Measurements from ENCODE around the gene KLHL34. TPM values are rescaled to one million over a fixed set of nuclear protein-coding genes. Genes with fewer than 3 reads are reported as not detected.

KLHL34 gene
- total and polyA plus RNA-seq, 2 experiments from 2014 or later, result 0.81 to 1.1 TPM

DNA sequence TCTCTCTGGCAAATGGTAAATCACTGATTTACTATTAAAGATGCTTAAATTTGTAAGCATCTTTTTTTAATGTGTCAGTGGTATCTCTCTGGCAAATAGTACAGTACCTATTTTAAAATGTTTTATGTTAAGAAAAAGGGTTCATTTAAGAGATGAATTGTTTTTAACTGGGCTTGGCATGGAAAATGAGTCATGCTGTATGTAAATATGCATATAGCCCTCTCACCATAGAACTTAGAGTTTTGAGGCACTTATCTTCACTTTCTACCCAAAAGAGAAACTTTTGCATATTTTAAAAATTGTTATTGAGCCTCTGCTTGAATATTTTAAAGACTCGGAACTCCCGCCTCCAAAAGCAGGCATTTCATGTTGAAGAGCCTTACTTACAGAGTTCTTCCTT is 37.9 kb downstream of the KLHL34 start (continued):
- TF ChIP-seq ZNF331 (CRISPR knock-in tag; IDR thresholded peaks at IDR 0.05; ENCODE audit: low read depth) (no peak), ZNF114 (CRISPR knock-in tag; IDR thresholded peaks at IDR 0.05) (no peak), NANOG (IDR thresholded peaks at IDR 0.05; ENCODE audit: borderline replicate concordance) (no peak), JUNB (IDR thresholded peaks at IDR 0.05; ENCODE audit: unreplicated experiment) (no peak), STAT1 (IDR thresholded peaks at IDR 0.05; ENCODE audit: unreplicated experiment) (no peak)
- TF ChIP-seq, protein P1, sequence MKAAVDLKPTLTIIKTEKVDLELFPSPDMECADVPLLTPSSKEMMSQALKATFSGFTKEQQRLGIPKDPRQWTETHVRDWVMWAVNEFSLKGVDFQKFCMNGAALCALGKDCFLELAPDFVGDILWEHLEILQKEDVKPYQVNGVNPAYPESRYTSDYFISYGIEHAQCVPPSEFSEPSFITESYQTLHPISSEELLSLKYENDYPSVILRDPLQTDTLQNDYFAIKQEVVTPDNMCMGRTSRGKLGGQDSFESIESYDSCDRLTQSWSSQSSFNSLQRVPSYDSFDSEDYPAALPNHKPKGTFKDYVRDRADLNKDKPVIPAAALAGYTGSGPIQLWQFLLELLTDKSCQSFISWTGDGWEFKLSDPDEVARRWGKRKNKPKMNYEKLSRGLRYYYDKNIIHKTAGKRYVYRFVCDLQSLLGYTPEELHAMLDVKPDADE (IDR thresholded peaks at IDR 0.05), result no peak
- TF ChIP-seq, protein P2, sequence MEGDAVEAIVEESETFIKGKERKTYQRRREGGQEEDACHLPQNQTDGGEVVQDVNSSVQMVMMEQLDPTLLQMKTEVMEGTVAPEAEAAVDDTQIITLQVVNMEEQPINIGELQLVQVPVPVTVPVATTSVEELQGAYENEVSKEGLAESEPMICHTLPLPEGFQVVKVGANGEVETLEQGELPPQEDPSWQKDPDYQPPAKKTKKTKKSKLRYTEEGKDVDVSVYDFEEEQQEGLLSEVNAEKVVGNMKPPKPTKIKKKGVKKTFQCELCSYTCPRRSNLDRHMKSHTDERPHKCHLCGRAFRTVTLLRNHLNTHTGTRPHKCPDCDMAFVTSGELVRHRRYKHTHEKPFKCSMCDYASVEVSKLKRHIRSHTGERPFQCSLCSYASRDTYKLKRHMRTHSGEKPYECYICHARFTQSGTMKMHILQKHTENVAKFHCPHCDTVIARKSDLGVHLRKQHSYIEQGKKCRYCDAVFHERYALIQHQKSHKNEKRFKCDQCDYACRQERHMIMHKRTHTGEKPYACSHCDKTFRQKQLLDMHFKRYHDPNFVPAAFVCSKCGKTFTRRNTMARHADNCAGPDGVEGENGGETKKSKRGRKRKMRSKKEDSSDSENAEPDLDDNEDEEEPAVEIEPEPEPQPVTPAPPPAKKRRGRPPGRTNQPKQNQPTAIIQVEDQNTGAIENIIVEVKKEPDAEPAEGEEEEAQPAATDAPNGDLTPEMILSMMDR (conservative IDR thresholded peaks at IDR 0.05; ENCODE audit: low read depth in 2 of 2), result no peak

DNA sequence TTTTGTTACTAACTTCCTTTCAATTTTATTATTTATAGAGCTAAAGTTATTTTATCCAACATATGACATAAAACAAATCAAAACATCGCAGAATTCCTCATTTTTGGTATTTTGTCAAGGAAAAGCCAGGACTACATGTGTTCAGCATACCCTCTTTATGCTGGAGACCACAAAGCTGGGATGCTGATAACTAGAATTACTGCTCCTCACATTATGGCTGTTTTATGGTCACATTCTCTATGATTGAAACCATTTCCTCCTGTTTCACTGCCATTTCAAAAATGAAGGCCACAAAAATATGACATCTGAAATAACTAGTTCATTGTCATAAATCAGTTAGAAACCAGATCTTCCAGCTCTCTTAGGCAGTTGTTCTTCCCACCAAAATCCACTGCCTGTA is 41.7 kb downstream of the KLHL34 start:
- Histone ChIP-seq H3K4me3 (no peak overlapping the region), H4K20me1 (replicated peaks; ENCODE audit: insufficient read depth) (no peaks in the 10 kb centered on the region), H3K27ac (ENCODE audit: low read depth) (no peak overlapping the region), H3K79me2 (replicated peaks; ENCODE audit: insufficient read depth) (no peaks in the 10 kb centered on the region), H3F3A (replicated peaks; ENCODE audit: low read depth) (no peaks in the 10 kb centered on the region), H2AFZ (no peak overlapping the region), H3K4me1 (ENCODE audit: insufficient read depth) (peaks cover 4% of the 10 kb centered on the region; the same call in 1 of the 2 replicates), H3K27me3 (ENCODE audit: insufficient read depth) (no peaks in the 10 kb centered on the region), H3K36me3 (ENCODE audit: insufficient read depth) (no peaks in the 10 kb centered on the region), H3K4me2 (no peak overlapping the region), H3K9me2 (ENCODE audit: insufficient read depth) (no peaks in the 10 kb centered on the region)
- DNase-seq (ENCODE audit: low spot score), result no peak
- Mint-ChIP-seq H3K27ac (no peak overlapping the region), H3K4me1 (no peaks in the 10 kb centered on the region; the same call in 2 of the 3 replicates), H3K9me3 (no peaks in the 10 kb centered on the region), H3K27me3 (ENCODE audit: insufficient read depth, low read depth, poor library complexity) (no peaks in the 10 kb centered on the region), H3K36me3 (ENCODE audit: low read depth) (no peaks in the 10 kb centered on the region), H3K4me3 (no peak overlapping the region)
- ATAC-seq, result no peak
- TF ChIP-seq STAT1 (IDR thresholded peaks at IDR 0.05; ENCODE audit: unreplicated experiment), result no peak
- TF ChIP-seq POLR2AphosphoS5 (IDR thresholded peaks at IDR 0.05; ENCODE audit: low read depth), result no peak
- TF ChIP-seq, protein P3, sequence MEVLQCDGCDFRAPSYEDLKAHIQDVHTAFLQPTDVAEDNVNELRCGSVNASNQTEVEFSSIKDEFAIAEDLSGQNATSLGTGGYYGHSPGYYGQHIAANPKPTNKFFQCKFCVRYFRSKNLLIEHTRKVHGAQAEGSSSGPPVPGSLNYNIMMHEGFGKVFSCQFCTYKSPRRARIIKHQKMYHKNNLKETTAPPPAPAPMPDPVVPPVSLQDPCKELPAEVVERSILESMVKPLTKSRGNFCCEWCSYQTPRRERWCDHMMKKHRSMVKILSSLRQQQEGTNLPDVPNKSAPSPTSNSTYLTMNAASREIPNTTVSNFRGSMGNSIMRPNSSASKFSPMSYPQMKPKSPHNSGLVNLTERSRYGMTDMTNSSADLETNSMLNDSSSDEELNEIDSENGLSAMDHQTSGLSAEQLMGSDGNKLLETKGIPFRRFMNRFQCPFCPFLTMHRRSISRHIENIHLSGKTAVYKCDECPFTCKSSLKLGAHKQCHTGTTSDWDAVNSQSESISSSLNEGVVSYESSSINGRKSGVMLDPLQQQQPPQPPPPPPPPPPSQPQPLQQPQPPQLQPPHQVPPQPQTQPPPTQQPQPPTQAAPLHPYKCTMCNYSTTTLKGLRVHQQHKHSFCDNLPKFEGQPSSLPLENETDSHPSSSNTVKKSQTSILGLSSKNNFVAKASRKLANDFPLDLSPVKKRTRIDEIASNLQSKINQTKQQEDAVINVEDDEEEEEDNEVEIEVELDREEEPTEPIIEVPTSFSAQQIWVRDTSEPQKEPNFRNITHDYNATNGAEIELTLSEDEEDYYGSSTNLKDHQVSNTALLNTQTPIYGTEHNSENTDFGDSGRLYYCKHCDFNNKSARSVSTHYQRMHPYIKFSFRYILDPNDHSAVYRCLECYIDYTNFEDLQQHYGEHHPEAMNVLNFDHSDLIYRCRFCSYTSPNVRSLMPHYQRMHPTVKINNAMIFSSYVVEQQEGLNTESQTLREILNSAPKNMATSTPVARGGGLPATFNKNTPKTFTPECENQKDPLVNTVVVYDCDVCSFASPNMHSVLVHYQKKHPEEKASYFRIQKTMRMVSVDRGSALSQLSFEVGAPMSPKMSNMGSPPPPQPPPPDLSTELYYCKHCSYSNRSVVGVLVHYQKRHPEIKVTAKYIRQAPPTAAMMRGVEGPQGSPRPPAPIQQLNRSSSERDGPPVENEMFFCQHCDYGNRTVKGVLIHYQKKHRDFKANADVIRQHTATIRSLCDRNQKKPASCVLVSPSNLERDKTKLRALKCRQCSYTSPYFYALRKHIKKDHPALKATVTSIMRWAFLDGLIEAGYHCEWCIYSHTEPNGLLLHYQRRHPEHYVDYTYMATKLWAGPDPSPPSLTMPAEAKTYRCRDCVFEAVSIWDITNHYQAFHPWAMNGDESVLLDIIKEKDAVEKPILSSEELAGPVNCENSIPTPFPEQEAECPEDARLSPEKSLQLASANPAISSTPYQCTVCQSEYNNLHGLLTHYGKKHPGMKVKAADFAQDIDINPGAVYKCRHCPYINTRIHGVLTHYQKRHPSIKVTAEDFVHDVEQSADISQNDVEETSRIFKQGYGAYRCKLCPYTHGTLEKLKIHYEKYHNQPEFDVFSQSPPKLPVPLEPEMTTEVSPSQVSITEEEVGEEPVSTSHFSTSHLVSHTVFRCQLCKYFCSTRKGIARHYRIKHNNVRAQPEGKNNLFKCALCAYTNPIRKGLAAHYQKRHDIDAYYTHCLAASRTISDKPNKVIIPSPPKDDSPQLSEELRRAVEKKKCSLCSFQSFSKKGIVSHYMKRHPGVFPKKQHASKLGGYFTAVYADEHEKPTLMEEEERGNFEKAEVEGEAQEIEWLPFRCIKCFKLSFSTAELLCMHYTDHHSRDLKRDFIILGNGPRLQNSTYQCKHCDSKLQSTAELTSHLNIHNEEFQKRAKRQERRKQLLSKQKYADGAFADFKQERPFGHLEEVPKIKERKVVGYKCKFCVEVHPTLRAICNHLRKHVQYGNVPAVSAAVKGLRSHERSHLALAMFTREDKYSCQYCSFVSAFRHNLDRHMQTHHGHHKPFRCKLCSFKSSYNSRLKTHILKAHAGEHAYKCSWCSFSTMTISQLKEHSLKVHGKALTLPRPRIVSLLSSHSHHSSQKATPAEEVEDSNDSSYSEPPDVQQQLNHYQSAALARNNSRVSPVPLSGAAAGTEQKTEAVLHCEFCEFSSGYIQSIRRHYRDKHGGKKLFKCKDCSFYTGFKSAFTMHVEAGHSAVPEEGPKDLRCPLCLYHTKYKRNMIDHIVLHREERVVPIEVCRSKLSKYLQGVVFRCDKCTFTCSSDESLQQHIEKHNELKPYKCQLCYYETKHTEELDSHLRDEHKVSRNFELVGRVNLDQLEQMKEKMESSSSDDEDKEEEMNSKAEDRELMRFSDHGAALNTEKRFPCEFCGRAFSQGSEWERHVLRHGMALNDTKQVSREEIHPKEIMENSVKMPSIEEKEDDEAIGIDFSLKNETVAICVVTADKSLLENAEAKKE (CRISPR knock-in tag; IDR thresholded peaks at IDR 0.05), result no peak
- TF ChIP-seq CREB1 (CRISPR knock-in tag; IDR thresholded peaks at IDR 0.05; ENCODE audit: low read depth), result no peak
- TF ChIP-seq, protein P2 (conservative IDR thresholded peaks at IDR 0.05; ENCODE audit: low read depth in 2 of 2), result no peak
- TF ChIP-seq JUNB (IDR thresholded peaks at IDR 0.05; ENCODE audit: unreplicated experiment), result no peak
- TF ChIP-seq EZH2 (IDR thresholded peaks at IDR 0.05; ENCODE audit: low read depth, unreplicated experiment), result no peak
- TF ChIP-seq NANOG (IDR thresholded peaks at IDR 0.05; ENCODE audit: borderline replicate concordance), result no peak
- no peak for TF ChIP-seq ZNF114 (CRISPR knock-in tag; IDR thresholded peaks at IDR 0.05)
- TF ChIP-seq EZH2phosphoT487 (IDR thresholded peaks at IDR 0.05; ENCODE audit: unreplicated experiment), result no peak
- no peak for TF ChIP-seq ZNF331 (CRISPR knock-in tag; IDR thresholded peaks at IDR 0.05; ENCODE audit: low read depth)
- TF ChIP-seq, protein P1 (IDR thresholded peaks at IDR 0.05), result no peak
